ENCODE data around the gene PRDM11. TPM values are rescaled to one million over a fixed set of nuclear protein-coding genes. Genes with fewer than 3 reads are reported as not detected.

Gene PRDM11
- total RNA-seq, 4 donors from 2014 or later, result 26.4 to 57.2 (median 29.6) TPM

DNA sequence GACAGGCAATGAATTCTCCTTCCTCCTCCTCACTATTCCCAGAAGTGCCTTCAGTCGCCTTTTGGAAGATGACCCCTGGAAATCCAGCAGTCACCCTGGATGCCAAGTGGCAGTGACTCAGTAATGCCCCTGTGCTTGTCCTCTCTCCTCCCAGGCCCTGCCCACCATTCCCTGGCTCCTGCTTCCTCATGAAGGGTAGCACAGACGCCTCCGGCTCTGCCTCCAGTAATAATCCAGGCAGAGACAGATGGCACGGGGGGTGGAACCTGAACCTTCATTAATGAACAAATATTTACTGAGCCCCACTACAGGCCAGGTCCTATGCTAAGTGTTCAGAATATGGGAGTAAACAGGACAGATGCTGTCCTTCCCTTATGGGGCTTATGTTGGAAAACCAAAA, 116.5 kb downstream of the PRDM11 start:
- TF ChIP-seq POLR2AphosphoS5 (IDR thresholded peaks at IDR 0.05) (no peak), POLR2A (IDR thresholded peaks at IDR 0.05) (no peak), EP300 (IDR thresholded peaks at IDR 0.05) (no peak)
- TF ChIP-seq, protein P1, sequence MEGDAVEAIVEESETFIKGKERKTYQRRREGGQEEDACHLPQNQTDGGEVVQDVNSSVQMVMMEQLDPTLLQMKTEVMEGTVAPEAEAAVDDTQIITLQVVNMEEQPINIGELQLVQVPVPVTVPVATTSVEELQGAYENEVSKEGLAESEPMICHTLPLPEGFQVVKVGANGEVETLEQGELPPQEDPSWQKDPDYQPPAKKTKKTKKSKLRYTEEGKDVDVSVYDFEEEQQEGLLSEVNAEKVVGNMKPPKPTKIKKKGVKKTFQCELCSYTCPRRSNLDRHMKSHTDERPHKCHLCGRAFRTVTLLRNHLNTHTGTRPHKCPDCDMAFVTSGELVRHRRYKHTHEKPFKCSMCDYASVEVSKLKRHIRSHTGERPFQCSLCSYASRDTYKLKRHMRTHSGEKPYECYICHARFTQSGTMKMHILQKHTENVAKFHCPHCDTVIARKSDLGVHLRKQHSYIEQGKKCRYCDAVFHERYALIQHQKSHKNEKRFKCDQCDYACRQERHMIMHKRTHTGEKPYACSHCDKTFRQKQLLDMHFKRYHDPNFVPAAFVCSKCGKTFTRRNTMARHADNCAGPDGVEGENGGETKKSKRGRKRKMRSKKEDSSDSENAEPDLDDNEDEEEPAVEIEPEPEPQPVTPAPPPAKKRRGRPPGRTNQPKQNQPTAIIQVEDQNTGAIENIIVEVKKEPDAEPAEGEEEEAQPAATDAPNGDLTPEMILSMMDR (IDR thresholded peaks at IDR 0.05), result no peak
- peaks cover 90% of the 10 kb centered on the region for H3K27me3 ChIP-seq
- no peaks in the 10 kb centered on the region for H3K36me3 ChIP-seq
- no peak for ATAC-seq
- H3K4me1 ChIP-seq, result no peaks in the 10 kb centered on the region
- 36 to 69% methylated on average over 1 to 4 of the region's 4 CpGs for WGBS, 2 donors (ENCODE audit: low coverage in 1 of 2)
- no peaks in the 10 kb centered on the region for H3K9me3 ChIP-seq
- no peak overlapping the region for H3K4me3 ChIP-seq
- no peak overlapping the region for H3K27ac ChIP-seq

DNA sequence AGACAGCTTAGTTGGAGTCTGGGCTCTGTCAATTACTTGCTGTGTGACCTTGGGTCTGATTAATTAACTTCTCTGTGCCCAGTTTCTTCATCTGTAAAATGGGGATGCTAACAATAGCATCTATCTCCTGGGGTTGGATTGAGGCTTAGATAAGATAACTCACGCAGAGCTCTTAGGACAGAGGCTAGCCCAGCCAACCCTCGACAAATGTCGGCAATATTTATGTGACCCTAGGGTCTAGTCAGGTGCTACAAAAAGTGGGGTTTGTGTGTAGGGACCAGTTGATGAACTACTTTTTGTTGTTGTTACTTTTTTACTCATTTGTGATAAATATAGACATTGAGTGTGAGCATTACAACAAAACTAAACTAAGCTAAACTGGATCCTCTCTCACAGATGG, 117.3 kb downstream of the PRDM11 start:
- WGBS, 2 donors (ENCODE audit: low coverage in 1 of 2), result 90 to 100% methylated on average over 2 to 3 of the region's 3 CpGs
- H3K27me3 ChIP-seq, result peaks cover 89% of the 10 kb centered on the region
- no peaks in the 10 kb centered on the region for H3K36me3 ChIP-seq
- TF ChIP-seq EP300 (IDR thresholded peaks at IDR 0.05) (no peak), POLR2AphosphoS5 (IDR thresholded peaks at IDR 0.05) (no peak), POLR2A (IDR thresholded peaks at IDR 0.05) (no peak)
- TF ChIP-seq, protein P1 (IDR thresholded peaks at IDR 0.05), result no peak
- H3K9me3 ChIP-seq, result no peaks in the 10 kb centered on the region
- H3K27ac ChIP-seq, result no peak overlapping the region
- H3K4me1 ChIP-seq, result no peaks in the 10 kb centered on the region
- ATAC-seq, result no peak
- H3K4me3 ChIP-seq, result no peak overlapping the region

DNA sequence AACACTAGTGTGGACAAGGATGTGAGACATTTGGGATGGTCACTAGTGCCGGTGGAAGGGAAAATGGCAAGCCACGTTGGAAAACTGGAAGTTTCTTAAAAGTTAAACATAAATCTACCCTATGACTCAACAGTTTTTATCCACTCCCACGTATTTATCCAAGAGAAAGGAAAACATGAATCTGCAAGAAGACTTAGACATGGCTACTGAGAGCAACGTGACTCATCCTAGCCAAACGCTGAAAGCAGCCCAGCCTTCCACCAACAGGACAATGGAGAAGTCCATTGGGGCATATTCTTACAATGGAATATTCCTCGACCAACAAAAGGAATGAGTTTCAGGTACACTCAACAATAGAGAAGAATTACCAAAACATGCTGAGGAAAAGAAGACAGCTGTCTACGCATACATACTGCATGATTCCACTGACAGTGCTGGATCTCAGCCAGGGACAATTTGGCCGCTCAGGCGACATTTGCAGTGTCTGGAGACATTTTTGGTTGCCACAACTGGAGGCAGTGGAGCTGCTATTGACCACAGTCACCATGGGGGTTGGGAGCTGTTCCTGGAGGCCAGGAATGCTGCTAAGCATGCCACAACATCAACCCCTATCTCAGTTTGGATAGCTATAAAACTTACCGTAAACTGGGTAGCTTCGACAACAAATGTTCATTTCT, 118.5 kb downstream of the PRDM11 start:
- Histone ChIP-seq H3K4me1 (no peaks in the 10 kb centered on the region), H3K27ac (no peak overlapping the region), H3K4me3 (no peak overlapping the region), H3K36me3 (no peaks in the 10 kb centered on the region), H3K9me3 (no peaks in the 10 kb centered on the region), H3K27me3 (peaks cover 81% of the 10 kb centered on the region)
- TF ChIP-seq POLR2A (IDR thresholded peaks at IDR 0.05) (no peak), EP300 (IDR thresholded peaks at IDR 0.05) (no peak), POLR2AphosphoS5 (IDR thresholded peaks at IDR 0.05) (no peak)
- TF ChIP-seq, protein P1 (IDR thresholded peaks at IDR 0.05), result no peak
- WGBS, 2 donors (ENCODE audit: low coverage in 1 of 2), result 59 to 73% methylated on average over 9 to 10 of the region's 11 CpGs
- ATAC-seq, result no peak

GRCh38 chr11:45265969-45266675, 119.7 kb downstream of the PRDM11 start:
- TF ChIP-seq EP300 (IDR thresholded peaks at IDR 0.05) (no peak), POLR2A (IDR thresholded peaks at IDR 0.05) (no peak), POLR2AphosphoS5 (IDR thresholded peaks at IDR 0.05) (no peak)
- TF ChIP-seq, protein P1 (IDR thresholded peaks at IDR 0.05), result no peak
- Histone ChIP-seq H3K27ac (no peak overlapping the region), H3K9me3 (no peaks in the 10 kb centered on the region), H3K4me1 (no peaks in the 10 kb centered on the region), H3K4me3 (no peak overlapping the region), H3K36me3 (no peaks in the 10 kb centered on the region), H3K27me3 (peaks cover 81% of the 10 kb centered on the region)
- WGBS, 2 donors (ENCODE audit: low coverage in 1 of 2), result 80 to 89% methylated on average over 1 to 2 of the region's 2 CpGs
- no peak for ATAC-seq

GRCh38 chr11:45266676-45267020, 120.2 kb downstream of the PRDM11 start:
- no peak for ATAC-seq
- H3K4me3 ChIP-seq, result no peak overlapping the region
- 100% methylated on average over 1 of the region's 1 CpG for WGBS, 2 donors (ENCODE audit: low coverage in 1 of 2)
- no peaks in the 10 kb centered on the region for H3K4me1 ChIP-seq
- no peak overlapping the region for H3K27ac ChIP-seq
- no peak for TF ChIP-seq POLR2AphosphoS5 (IDR thresholded peaks at IDR 0.05)
- TF ChIP-seq EP300 (IDR thresholded peaks at IDR 0.05), result no peak
- no peak for TF ChIP-seq POLR2A (IDR thresholded peaks at IDR 0.05)
- TF ChIP-seq, protein P1 (IDR thresholded peaks at IDR 0.05), result no peak
- H3K36me3 ChIP-seq, result no peaks in the 10 kb centered on the region
- no peaks in the 10 kb centered on the region for H3K9me3 ChIP-seq
- H3K27me3 ChIP-seq, result peaks cover 80% of the 10 kb centered on the region
